NK-92 (cell line): ENCODE results near the gene MEOX1.
"Not testable (repeated sequence)": the region's sequence is repeated elsewhere in the genome, so short reads cannot be mapped to it uniquely, and the experiment has no call there.

Source experiments
- DNase-seq: peaks from one replicate; lab custom pipeline; 2025; ENCODE audit not compliant: unreplicated experiment; lab: John Stamatoyannopoulos, UW

MEOX1 gene

DNA sequence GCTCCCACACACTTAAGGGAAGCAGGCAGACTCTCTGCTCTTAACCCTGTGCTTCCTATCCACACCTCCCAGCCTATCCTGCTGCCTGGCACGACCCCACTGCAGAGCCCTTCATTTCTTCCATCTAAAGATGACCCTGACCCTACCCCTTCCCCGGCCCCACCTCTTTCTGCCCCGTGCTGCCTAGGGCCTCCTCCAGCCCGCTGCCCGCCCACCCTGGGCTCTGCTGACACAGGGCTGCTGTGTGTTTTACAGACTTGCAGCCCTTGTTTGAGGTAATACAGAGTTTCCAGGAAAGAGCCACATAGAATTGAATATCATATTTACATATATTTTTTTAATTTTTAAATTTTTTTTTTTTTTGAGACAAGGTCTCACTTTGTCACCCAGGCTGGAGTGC, 42.0 kb downstream of the MEOX1 start:
- no peak for DNase-seq

DNA sequence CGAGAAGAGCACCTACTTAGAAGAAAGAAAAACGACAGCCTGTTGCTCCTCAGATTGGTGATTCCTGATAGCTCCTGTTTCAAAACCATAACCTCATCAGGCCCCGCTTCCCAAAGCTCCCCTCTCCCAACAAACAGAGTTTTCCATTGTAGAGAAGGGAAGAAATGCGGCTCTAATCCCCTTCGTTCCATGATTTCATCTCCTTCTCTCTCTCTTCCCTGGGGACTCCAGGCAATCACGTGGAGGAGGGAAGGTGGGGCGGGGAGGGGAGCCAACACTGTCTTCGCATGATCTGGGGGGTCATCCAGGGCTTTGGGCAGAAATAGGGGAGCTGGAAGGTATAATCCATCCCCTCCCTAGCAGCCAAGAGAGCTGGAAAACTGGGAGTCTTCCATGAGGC, 43.4 kb downstream of the MEOX1 start:
- no peak for DNase-seq

DNA sequence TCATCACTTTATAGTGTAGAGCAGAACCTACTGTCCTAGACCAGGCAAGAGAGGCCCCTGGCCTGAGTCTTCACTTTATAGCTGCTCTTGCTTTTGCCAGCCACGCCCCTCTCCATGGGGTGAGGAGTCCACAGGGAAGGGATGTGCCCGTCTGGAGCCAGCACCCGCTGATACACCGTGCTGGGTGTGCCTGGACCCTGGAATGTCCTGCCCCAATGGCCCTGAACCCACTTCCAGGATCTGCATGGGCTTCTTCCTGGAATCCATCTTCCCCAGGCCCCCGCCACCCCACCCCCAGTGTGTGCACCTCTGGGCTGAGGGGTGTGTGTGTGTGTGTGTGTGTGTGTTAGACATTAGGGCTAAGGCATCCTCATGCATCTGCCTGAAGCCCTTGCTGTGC, 44.9 kb downstream of the MEOX1 start:
- DNase-seq: no peak

DNA sequence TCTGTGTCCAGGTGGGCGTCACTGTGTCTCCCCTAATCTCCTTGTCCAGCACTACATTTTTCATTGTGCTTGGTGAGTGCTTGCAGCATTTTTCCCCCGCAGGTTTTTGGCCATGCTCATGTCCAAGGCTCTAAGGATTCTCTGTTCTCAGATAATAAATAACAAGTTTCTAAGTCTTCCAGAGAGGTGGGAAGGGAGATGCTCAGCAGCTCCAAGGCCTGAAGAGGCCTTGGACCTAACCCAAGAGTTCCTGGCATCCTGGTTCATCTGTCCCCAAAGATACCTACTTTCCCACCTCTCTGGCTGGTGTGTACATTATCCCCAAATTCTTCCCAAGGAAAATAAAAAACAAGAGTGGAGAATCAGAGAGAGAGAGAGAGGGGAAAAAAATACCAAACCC, 45.3 kb downstream of the MEOX1 start:
- DNase-seq: no peak

DNA sequence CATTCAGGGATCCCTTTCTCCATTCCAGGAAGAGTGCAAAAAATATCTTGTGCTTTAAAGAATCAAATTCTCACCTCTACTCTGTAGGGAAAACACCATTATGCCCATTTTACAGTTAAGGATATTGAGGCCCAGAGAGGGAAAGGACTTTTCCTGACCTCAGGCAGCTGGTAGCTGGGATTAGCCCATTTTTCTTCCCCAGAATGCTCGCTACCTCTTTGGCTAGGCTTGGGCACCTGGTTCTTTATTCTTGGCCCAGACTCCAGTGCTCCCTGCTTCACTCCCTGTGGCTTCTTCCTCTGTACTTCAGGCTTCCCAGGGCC, 45.7 kb downstream of the MEOX1 start:
- no peak for DNase-seq

DNA sequence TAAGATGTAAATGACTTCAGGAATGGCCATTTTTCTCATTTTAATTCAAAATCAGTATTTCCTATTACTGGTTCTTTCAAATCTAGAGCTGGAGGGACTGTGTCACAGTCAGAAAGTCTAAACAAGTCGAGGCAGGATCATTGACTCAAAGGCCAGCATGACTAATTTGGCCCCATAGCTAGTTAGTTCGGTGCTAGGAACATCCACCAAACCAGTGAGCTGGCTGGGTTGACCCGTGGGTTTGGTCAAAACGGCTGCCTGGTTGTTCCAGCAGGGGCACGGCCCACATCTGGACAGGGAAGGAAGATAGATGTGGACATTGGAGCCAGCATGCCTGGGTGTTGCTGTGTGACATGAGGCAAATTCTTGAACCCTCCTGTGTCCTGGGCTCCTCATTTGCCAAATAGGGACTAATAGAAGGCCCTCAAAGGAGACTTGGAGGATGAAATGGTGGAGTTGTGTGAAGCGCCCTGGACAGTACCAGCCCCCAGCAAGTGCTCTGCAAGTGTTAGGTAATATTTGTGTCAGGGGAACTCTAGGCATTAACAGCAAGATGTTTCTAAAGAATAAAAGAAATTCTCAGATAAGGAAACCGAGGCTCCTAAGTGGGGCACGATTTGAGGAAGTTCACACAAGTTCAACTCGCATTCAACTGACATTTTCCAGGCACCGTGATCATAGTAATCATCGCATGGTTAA, 46.2 kb downstream of the MEOX1 start:
- DNase-seq: no peak

DNA sequence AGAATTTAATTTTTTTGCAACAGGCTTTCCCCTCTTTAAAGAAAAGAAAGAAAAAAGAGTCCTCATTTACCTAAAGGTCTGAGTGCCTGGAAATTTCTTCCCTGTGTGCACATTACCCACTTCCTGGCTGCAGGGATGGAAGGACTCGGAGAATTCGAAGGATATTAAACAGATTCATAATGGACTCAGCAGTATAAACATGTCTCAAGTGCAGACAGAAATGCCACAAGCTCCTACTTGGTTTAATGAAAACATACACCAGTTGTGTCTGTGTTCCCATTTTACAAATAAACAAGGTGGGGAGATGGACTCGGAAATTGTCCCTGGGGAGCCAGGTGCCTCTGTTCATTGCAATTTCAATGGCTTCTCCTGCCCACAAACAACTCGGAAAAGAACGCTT, 47.2 kb downstream of the MEOX1 start:
- DNase-seq: no peak

DNA sequence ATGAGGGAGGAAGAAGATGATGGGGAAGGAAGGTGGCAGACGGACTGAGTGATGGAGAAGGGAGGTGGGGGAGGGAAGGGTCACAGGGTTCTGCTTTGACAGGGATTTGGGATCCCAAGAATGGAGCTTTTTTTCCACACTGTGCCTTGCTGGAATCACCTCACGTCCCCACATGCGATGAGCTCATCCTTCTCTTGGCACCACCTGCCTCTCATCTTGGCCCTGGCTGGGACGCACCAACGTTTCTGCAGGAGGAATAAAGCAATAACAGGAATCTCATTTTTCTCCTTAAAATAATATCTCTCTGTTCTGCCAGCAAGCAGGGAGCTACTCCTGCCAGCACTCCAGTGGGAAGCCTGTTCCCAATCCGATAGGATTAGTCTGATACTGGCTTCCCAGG, 47.8 kb downstream of the MEOX1 start:
- DNase-seq: no peak

DNA sequence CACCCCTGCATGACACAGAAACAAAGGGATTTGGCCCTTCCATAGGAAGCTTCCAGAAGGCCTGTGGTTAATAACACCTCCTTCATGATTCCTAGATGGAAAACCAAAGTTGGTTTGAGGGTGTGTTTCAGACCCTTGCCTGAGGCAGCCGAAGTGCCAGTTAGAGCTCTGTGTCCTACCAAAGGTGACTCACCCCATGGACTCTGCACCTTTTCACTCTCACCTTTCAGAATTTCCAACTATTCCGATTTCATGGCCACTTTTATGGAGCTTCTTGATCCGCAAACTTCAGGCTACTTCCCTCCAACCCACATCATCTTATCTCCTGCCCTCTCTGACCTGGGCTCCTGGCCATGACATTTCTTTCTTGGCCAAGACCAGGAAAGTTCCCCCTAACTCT, 49.2 kb downstream of the MEOX1 start:
- no peak for DNase-seq

DNA sequence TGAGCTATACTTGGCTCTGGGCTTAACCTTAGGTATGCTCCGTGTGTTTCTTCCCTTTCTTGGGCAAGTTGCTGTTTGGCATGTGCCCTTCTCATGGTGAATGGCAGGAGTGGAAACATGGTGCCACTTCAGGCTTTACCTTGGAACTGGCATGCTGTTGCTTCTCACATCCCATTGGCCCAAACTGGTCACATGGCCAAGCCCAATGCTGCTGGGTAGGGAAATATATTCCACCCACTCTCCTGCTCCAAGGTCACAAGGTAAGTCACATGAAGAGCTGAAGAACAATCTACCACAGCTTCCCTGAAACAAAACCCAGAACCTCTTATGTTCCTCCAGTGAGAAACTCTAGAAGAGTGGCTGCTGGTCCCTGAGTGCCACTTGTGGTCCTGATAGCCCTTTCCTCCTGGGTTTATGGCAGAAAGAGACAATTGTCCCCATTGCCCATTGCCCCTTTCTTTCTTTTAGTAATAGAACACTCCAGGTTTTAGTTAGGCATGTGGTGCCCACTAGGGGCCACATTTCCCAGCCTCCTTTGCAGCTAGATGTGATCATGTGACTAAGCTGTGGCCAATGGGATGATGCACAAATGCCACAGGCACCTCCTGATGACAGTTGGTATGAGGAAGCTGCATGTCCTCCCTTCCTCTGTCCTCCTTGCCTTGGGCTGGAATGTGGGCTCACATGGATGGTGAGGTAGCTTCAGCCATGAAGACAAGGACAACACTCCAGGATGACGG, 50.3 kb downstream of the MEOX1 start:
- no peak for DNase-seq

DNA sequence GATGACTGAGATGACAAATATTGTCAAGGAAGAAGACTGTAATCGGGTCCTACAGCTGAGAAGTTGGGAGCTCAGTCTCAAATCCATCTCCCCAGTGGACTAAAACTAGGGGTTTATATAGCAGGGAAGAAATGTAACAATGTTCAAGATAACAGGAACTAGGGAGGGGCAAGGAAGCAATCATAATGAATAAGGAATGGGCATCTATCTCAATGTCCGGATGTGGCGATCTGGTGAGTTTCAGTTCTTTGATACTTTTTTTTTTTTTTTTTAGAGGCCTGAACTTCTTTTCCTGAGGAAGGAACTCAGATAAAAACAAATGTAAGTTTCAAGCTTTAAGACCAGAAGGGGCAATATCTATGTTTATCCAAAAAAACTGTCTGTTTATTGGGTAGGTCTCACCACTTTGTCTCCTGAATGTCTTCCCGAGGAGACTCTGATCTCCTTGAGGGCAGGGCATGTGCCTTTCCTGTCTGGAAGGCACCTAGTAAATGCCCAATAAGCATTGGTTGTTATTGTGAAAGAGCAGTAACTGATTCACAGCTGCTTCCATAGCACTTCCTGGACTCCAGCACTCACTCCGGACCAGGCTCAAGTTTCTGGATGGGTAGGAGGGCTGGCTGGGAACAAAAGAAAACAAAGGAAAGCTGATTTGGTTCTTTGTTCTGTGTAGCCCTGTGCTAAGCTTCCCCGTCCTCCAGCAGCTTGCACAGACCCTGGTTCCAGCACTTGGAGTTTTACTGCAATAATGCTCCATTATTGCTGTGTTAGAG, 51.9 kb downstream of the MEOX1 start:
- no peak for DNase-seq

DNA sequence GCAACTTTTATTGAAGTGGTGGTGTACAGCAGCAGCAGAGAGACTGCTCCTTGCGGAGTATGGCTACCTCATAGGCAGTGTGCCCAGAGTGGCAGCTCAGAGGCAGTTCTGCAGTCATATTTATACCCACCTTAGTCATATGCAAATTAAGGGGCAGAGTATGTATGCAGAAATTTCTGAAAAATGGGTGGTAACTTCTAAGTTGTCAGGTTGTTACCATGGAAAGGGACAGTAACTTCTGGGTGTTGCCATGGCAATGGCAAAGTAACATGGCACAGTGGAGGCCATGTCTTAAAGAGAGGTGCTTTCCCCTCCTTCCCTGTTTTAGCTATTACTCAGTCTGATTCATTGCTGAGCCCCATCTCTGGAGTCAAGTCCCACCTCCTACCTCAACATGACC, 53.4 kb downstream of the MEOX1 start:
- no peak for DNase-seq

DNA sequence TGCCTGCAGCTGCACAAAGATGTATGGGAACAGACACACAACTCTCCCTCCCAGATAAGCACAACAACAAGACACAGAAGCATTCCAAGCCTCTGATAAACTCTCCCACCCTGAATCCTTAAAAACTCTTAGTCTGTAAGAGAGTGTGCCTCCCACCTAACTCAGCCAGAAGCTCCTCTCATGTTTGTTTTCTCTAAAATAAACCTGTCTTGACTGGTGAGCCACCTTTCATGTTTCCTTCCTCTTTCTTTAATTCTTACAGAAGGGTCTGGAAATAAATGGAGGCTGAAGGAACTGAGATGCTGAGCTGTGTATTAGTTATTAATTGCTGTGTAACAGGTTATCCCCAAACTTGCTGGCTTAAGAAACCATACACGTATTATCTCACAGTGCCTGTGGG, 57.2 kb downstream of the MEOX1 start:
- no peak for DNase-seq

DNA sequence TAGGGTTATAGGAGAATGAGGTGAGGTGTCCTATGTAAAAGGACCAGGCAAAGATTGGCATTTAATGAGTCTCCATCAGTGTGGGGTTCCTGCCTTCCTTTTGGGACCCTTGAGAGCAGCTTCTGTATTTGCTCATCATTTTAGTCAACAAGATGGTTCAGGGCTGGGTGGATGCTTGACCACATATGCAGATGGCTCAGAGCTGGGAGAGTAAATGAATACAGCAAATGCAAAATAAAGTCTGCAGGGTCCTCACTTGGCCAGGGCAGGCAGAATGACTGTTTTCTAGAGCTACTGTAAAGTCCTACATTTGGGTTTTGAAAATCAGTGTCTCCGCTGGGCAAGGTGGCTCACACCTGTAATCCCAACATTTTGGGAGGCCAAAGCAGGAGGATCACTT, 58.4 kb downstream of the MEOX1 start:
- no peak for DNase-seq

DNA sequence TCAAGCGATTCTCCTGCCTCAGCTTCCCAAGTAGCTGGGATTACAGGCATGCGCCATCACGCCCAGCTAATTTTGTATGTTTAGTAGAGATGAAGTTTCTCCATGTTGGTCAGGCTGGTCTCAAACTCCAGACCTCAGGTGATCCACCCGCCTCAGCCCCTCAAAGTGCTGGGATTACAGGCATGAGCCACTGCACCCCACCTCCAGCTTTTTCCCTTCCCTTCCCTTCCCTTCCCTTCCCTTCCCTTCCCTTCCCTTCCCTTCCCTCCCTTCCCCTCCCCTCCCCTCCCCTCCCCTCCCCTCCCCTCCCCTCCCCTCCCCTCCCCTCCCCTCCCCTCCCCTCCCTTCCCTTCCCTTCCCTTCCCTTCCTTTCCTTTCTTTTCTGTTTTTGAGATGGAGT, 59.2 kb downstream of the MEOX1 start:
- not testable (repeated sequence) for DNase-seq

DNA sequence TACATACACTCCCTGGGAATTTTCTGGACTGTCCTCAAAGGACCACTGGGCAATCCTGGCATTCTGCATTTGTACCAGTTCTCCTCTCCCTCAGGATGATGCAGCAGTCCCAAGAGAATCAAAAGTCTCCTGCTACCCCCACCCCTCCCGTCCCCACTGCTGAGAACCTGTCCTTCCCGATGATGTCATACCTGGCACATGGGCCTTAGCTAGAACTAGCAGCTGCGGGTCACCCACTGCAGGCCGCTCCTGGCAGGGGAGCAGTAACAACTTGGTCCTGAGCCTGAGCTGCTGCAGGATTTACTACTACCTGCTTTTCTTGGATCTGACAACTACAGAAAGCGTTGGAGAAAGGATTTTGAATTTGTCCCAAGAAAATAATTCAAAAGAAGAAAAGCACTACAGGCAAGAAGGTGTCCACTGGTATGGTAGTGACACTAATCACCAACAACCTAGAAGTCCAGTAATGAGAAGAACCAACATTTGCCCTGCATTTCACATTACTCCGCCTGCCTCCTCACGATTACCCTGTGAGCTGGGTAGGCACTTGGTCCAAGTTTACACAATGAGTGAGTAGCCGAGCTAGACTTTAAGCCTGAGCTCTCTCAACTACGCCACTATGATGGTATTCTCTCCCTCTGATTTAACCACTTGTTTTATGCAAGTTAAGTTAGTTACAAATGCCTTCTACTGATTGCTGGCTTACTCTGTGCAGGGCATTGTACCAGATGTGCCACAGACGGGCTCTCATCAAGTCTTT, 60.3 kb downstream of the MEOX1 start:
- no peak for DNase-seq

DNA sequence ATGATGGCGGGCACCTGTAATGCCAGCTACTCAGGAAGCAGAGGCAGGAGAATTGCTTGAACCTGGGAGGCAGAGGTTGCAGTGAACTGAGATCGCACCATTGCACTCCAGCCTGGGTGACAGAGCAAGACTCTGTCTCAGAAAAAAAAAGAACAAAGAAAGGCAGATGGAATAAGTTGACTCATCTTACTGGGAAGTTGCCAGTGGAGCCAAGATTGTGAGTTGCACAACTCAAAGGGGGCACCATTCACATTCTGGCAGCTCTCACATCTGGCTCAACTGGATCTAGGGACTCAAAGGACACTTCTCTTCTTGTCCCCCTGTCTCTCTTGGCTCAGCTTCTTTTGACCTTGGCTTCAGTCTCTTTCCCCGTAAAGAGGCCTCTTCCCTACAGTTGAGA, 61.9 kb downstream of the MEOX1 start:
- DNase-seq: no peak

DNA sequence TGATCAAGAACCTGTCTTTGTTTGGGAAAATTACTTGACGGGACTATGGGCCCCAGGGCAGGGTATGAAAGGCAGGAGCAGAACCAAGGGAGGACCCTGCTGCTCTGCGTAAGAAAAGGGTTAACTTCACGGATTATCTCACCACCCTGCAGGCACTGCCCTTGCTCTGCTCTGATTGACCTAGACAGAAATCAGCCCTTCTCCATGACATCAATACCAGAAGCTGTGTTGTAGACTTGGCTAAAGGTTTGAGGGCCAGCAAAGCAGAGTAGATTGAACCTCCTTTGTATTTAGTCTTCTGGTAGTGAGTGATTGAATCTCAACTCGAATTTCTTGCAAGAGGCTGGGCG, 62.7 kb downstream of the MEOX1 start:
- DNase-seq: no peak

DNA sequence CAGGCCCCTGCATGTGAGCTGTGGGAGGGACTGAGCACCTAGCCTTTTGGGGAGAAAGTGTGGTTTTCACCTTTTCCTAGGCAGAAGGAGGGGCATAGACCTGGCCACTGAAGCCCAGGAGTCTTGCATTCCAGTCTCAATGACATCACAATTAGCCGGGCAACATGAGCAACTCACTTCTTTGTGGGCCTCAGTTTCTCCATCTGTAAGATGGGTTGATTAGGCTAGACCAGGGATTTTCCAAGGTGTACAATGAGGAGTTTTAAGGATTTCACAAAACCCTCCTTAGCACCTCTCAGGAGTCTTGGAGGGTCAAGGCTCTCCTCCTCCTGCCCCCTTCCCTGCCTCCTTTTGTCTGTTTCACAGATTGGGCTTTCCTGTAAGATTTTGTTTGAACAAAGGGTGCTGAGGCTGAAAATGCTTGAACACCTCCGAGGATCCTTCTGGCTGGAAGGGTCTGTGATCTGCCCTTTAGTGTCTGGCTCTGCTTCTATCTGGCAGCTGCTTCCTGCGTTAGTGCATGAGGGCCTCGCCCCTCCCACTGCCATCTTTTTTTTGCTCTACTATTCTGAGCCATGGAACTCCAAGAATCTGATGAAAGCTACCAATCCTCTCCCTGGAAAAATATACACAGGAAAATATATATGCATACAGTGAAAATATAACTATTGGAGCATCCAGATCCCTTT, 63.2 kb downstream of the MEOX1 start:
- no peak for DNase-seq

DNA sequence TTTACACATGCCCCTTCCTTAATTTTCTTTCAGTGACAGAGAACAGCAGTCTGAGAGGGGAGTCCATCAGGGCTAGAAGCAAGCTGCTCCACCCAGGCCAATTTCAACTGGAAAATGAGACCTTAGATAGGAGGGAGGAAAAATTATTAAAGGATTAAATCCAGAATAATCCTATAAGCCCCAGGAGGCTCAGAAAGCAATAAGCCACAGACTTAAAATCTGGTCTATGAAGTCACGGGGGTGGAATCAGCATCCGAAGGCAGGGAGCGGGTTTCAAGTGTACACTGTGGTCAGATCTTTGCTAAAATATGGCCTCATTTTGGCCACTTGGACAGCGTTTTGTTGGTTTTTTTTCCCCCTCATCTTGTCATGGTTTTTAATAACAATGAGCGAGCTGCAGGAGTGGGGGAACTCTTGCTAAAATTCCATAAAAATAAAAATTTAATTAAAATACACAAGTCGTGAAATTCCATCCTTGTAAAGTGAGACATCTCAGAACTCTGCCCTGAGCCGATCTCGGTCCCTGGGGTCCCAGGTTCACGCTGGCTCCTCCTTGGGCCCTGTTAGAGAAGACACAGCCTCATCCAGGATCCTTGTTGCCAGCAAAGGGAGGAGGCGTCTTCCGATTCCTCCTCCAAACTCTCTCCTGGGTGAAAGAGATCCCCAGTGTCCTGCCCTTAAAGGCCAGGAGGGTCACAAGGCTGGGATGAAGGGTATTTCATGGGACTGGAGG, 63.9 kb downstream of the MEOX1 start:
- no peak for DNase-seq
